ENCODE data around the gene FBXW9.

The FBXW9 gene

GRCh38 chr19:12723641-12724426 is 27.4 kb upstream of the FBXW9 start, which contains the start of gene TNPO2:
Gene TNPO2 (minus strand): TSS chr19:12723932. CDS start chr19:12720977, 2,955 bp downstream.
- CTCF ChIA-PET, result interaction anchor here (0.9 kb wide), 2 partner anchors 34 to 36 kb away, joined by 4 to 5 read pairs; no protein-coding TSS in a partner anchor
- POLR2A ChIA-PET, result interaction anchor here (0.8 to 6.2 kb wide), 10 partner anchors 10 to 190 kb away, joined by 3 to 133 read pairs (median 4); partner anchors contain the start of genes DHPS, FBXW9, GET3 and TRIR
- TF ChIP-seq L3MBTL2 (conservative IDR thresholded peaks at IDR 0.05) (peak; percentile 85), FOXM1 (IDR thresholded peaks at IDR 0.05; ENCODE audit: borderline replicate concordance) (no peak)
- peak; percentile 71 for DNase-seq (ENCODE audit: extremely low spot score)

- CTCF ChIA-PET, result interaction anchor here (0.9 kb wide), 2 partner anchors 34 to 37 kb away, joined by 4 to 5 read pairs; no protein-coding TSS in a partner anchor
- TF ChIP-seq FOXK2 (IDR thresholded peaks at IDR 0.05) (no peak), FOXA1 (IDR thresholded peaks at IDR 0.05) (no peak), NFRKB (IDR thresholded peaks at IDR 0.05) (no peak), PKNOX1 (IDR thresholded peaks at IDR 0.05) (no peak), HDGF (IDR thresholded peaks at IDR 0.05; ENCODE audit: borderline replicate concordance) (no peak), L3MBTL2 (conservative IDR thresholded peaks at IDR 0.05) (no peak), FOXM1 (IDR thresholded peaks at IDR 0.05; ENCODE audit: borderline replicate concordance) (no peak), ZNF384 (IDR thresholded peaks at IDR 0.05) (no peak), ELF4 (IDR thresholded peaks at IDR 0.05) (no peak), CTBP1 (IDR thresholded peaks at IDR 0.05; ENCODE audit: borderline replicate concordance) (no peak), SP1 (IDR thresholded peaks at IDR 0.05) (no peak), TARDBP (IDR thresholded peaks at IDR 0.05) (no peak), SUZ12 (IDR thresholded peaks at IDR 0.05) (no peak), LEF1 (IDR thresholded peaks at IDR 0.05; ENCODE audit: borderline replicate concordance) (no peak), ARNT (IDR thresholded peaks at IDR 0.05) (no peak)
- DNase-seq (ENCODE audit: extremely low spot score), result no peak
- POLR2A ChIA-PET, result interaction anchor here (0.6 to 6.2 kb wide), 12 partner anchors 8 to 190 kb away, joined by 3 to 133 read pairs (median 6); partner anchors contain the start of genes DHPS, FBXW9, GET3 and MAN2B1
Measured at GRCh38 chr19:12723381-12723640, 26.9 kb upstream of the FBXW9 start.

- peak; percentile 90 for DNase-seq (ENCODE audit: extremely low spot score)
- ChIA-PET CTCF (interaction anchor here (0.9 to 1.3 kb wide), 3 partner anchors 11 to 37 kb away, joined by 3 to 5 read pairs (median 4); no protein-coding TSS in a partner anchor), POLR2A (interaction anchor here (0.6 to 6.2 kb wide), 15 partner anchors 8 to 191 kb away, joined by 3 to 133 read pairs (median 5); partner anchors contain the start of genes DHPS, FBXW9, GET3 and MAN2B1)
- TF ChIP-seq ELF4 (IDR thresholded peaks at IDR 0.05), result 0 out of 2 replicates have a peak, but pooled peaks have one; percentile 24
- peak; percentile 56; the same call in 1 of the 2 replicates for TF ChIP-seq L3MBTL2 (conservative IDR thresholded peaks at IDR 0.05)
- no peak for TF ChIP-seq NFRKB (IDR thresholded peaks at IDR 0.05)
- peak; percentile 97 for TF ChIP-seq ZNF384 (IDR thresholded peaks at IDR 0.05)
- no peak for TF ChIP-seq PKNOX1 (IDR thresholded peaks at IDR 0.05)
- TF ChIP-seq ARNT (IDR thresholded peaks at IDR 0.05), result no peak
Measured at GRCh38 chr19:12722566-12723380, 26.3 kb upstream of the FBXW9 start.

GRCh38 chr19:12721656-12722565 is 25.5 kb upstream of the FBXW9 start:
- DNase-seq (ENCODE audit: extremely low spot score), result peak; percentile 56
- ChIA-PET CTCF (interaction anchor here (0.9 to 1.3 kb wide), 2 partner anchors 12 to 37 kb away, joined by 3 read pairs; no protein-coding TSS in a partner anchor), POLR2A (interaction anchor here (0.6 to 6.2 kb wide), 14 partner anchors 8 to 84 kb away, joined by 3 to 133 read pairs (median 5); partner anchors contain the start of genes DHPS, GET3, JUNB and RNASEH2A)
- TF ChIP-seq HDGF (IDR thresholded peaks at IDR 0.05; ENCODE audit: borderline replicate concordance) (no peak), FOXM1 (IDR thresholded peaks at IDR 0.05; ENCODE audit: borderline replicate concordance) (no peak), FOXA1 (IDR thresholded peaks at IDR 0.05) (no peak), BHLHE40 (IDR thresholded peaks at IDR 0.05; ENCODE audit: borderline replicate concordance) (no peak), NFRKB (IDR thresholded peaks at IDR 0.05) (no peak), LEF1 (IDR thresholded peaks at IDR 0.05; ENCODE audit: borderline replicate concordance) (no peak), SP1 (IDR thresholded peaks at IDR 0.05) (no peak), SUZ12 (IDR thresholded peaks at IDR 0.05) (no peak), TARDBP (IDR thresholded peaks at IDR 0.05) (no peak), PKNOX1 (IDR thresholded peaks at IDR 0.05) (no peak), CTBP1 (IDR thresholded peaks at IDR 0.05; ENCODE audit: borderline replicate concordance) (no peak), FOXK2 (IDR thresholded peaks at IDR 0.05) (no peak), ELF4 (IDR thresholded peaks at IDR 0.05) (no peak), L3MBTL2 (conservative IDR thresholded peaks at IDR 0.05) (no peak), ZNF384 (IDR thresholded peaks at IDR 0.05) (no peak), ARNT (IDR thresholded peaks at IDR 0.05) (no peak)

Data from HEK293T (cell line).